Measurements from ENCODE around the gene PTPRN2. TPM values are rescaled to one million over a fixed set of nuclear protein-coding genes. Genes with fewer than 3 reads are reported as not detected.
"Not testable (repeated sequence)": the region's sequence is repeated elsewhere in the genome, so short reads cannot be mapped to it uniquely, and the experiment has no call there.

PTPRN2 gene
- total RNA-seq, 8 experiments from 2014 or later, result 0.10 to 19.7 (median 10.8) TPM; not detected in 1

DNA sequence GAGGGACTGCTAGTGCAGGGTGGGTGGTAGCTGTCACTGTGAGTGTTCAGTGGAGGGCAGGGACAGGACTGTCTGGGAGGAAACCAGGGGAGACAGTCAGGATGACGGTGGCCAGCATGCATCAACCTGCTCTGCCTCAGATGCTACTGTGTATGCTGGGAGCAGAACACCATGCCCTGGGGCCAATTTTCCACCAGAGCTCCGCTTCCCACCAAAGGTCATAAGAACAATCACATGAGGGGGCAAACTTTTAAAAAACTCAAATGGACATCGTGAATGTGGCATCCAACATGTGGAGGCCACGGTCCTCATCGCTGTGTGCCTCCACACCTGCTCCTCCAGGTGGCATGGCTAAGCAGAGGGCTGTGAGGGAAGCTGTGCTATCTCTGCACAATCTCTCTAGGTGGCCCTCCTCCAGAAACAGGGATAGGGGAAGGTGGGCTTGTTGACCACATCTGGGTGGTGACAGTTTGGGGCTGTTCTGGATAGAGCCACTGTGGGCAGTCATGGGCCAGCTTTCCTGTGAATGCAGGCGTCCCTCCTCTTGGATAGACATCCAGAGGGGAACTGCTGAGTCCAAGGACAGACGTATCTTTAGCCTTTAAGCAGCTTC, 411.0 kb downstream of the PTPRN2 start:
- no peak for ATAC-seq (replicated peaks in 6 of 8)
- 18 to 72% (median 41%) methylated on average over 1 to 4 of the region's 7 CpGs; no CpG with 5 or more reads in 4 of the 10 experiments for WGBS, 10 experiments
- in situ Hi-C loops (cut with MboI; ENCODE audit: low pct_unique_long_range_greater_than_20kb in 2 of 9, low sequenced_read_pairs in 9 of 9, unreplicated experiment in 9 of 9), result no loop called here
- H3K4me1 ChIP-seq (replicated peaks in 1 of 2), result no peaks in the 10 kb centered on the region
- H3K4me3 ChIP-seq, result no peak overlapping the region
- no peak overlapping the region for H3K27ac ChIP-seq

DNA sequence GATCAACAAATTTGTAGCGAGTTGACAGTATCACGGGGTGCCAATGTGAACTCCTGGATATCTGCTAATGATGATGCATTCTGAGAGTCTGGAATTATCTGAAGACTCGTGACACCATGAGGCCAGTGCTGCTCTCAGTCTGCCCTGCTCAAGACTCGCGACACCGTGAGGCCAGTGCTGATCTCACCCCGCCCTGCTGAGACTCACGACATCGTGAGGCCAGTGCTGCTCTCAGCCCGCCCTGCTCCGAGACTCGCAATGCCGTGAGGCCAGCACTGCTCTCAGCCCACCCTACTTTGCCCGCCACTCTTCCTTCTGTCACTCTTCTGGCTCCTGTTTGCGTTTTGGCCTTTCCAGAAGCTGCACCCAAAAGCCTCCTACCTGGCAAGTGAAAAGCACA, 411.8 kb downstream of the PTPRN2 start:
- in situ Hi-C loops (cut with MboI; ENCODE audit: low pct_unique_long_range_greater_than_20kb in 2 of 9, low sequenced_read_pairs in 9 of 9, unreplicated experiment in 9 of 9), result no loop called here
- Histone ChIP-seq H3K27ac (no peak overlapping the region), H3K4me1 (replicated peaks in 1 of 2) (no peaks in the 10 kb centered on the region), H3K4me3 (no peak overlapping the region)
- 0 to 89% (median 35%) methylated on average over 1 to 14 of the region's 15 CpGs; no CpG with 5 or more reads in 3 of the 10 experiments for WGBS, 10 experiments
- ATAC-seq (replicated peaks in 6 of 8), result no peak

DNA sequence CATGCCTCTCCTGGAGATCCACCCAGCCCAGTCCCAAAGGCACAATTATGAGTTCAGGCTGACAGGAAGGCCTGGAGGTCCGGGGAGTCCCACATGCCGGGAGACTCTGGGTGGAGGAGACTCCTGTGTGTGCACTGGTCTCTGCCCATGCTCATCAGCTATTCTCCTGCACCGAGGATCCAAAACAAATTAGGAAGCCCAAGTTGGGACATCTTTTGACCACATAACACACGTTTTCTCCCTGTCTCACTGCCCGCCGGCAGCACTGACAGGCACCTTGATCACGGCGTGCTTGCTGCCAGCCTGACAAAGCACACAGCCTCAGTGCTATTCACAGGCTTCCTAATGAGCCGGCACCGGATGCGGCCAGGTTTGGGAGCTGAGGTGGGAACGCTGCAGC, 412.7 kb downstream of the PTPRN2 start:
- Histone ChIP-seq H3K27ac (no peak overlapping the region), H3K4me3 (no peak overlapping the region), H3K4me1 (replicated peaks in 1 of 2) (no peaks in the 10 kb centered on the region)
- WGBS, 10 experiments, result 50 to 90% (median 75%) methylated on average over 1 to 11 of the region's 12 CpGs; no CpG with 5 or more reads in 4 of the 10 experiments
- no peak for ATAC-seq (replicated peaks in 6 of 8)
- in situ Hi-C loops (cut with MboI; ENCODE audit: low pct_unique_long_range_greater_than_20kb in 2 of 9, low sequenced_read_pairs in 9 of 9, unreplicated experiment in 9 of 9), result no loop called here

GRCh38 chr7:158167373-158167772, 420.2 kb downstream of the PTPRN2 start:
- 0 to 60% (median 20%) methylated on average over 1 to 2 of the region's 4 CpGs; no CpG with 5 or more reads in 3 of the 10 experiments for WGBS, 10 experiments
- no peak for ATAC-seq (replicated peaks in 6 of 8)
- in situ Hi-C loops (cut with MboI; ENCODE audit: low pct_unique_long_range_greater_than_20kb in 2 of 9, low sequenced_read_pairs in 9 of 9, unreplicated experiment in 9 of 9), result no loop called here

DNA sequence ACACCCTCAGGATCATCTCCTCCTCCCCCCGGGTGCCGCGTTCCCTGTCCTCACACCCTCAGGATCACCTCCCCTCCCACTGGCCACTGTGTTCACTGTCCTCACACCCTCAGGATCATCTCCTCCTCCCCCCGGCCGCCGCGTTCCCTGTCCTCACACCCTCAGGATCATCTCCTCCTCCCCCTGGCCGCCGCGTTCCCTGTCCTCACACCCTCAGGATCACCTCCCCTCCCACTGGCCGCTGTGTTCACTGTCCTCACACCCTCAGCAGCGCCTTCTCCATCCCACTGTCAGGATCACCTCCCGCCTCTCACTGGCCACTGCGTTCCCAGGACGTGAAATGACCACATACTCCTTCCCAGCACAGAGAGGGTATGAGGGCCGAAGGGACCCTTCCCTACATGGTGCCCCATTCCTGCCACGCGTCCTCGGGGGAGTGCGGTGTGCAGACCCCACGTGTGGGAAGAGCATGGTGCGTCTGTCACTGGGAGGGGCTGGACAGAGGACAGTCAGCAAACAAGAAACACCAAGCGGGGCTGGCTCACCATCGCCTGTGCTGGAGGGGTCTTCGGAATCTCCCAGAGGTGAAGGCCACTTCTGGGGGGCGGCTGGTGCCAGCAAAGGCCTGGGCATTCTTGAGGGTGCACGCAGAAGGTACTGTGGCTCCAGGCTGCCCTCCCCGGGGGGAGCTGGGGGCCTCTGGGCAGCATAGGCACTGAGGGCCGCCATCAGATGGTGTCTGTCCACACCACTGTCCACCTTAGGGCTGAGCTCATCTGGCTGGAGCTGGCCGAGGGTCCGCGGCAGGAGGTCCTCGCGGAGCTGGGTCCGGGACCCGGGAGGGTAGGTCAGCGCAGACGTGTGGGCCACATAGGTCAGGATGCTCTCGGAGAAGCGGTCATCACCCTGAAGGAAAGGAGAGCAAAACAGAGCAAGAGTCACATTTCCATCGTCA, 421.0 kb downstream of the PTPRN2 start:
- Histone ChIP-seq H3K4me1 (replicated peaks in 1 of 2) (no peaks in the 10 kb centered on the region), H3K27ac (no peak overlapping the region), H3K4me3 (no peak overlapping the region)
- in situ Hi-C loops (cut with MboI; ENCODE audit: low pct_unique_long_range_greater_than_20kb in 2 of 9, low sequenced_read_pairs in 9 of 9, unreplicated experiment in 9 of 9), result no loop called here
- no peak for ATAC-seq (replicated peaks in 6 of 8)
- 8 to 100% (median 54%) methylated on average over 1 to 13 of the region's 41 CpGs; no CpG with 5 or more reads in 6 of the 10 experiments for WGBS, 10 experiments

More at GRCh38 chr7:158167373-158167772, 420.2 kb downstream of the PTPRN2 start:
- Histone ChIP-seq H3K4me1 (replicated peaks in 1 of 2) (no peaks in the 10 kb centered on the region), H3K27ac (no peak overlapping the region), H3K4me3 (no peak overlapping the region)

DNA sequence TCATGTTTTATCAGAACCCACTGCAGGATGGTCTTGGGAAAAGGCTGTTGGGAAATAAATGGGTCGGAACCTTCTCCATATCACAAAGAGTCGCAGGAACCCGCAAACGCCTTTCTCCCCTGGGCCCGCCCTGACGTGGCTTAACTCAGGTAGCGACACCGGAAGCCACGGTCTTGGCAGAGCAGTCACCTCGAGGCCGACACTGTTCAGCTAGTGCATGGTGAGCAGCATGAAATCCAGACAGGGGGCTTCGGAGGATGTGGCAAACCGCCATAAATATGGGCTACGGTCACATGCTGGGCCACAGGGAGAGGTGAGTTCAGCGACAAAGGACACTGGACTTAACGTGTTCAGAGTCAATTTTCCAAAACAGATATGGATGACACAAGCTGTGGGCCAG, 421.9 kb downstream of the PTPRN2 start:
- Histone ChIP-seq H3K27ac (no peak overlapping the region), H3K4me3 (no peak overlapping the region), H3K4me1 (replicated peaks in 1 of 2) (no peaks in the 10 kb centered on the region)
- in situ Hi-C loops (cut with MboI; ENCODE audit: low pct_unique_long_range_greater_than_20kb in 2 of 9, low sequenced_read_pairs in 9 of 9, unreplicated experiment in 9 of 9), result no loop called here
- WGBS, 10 experiments, result 20 to 100% (median 72%) methylated on average over 1 to 14 of the region's 16 CpGs; no CpG with 5 or more reads in 4 of the 10 experiments
- no peak for ATAC-seq (replicated peaks in 6 of 8)

DNA sequence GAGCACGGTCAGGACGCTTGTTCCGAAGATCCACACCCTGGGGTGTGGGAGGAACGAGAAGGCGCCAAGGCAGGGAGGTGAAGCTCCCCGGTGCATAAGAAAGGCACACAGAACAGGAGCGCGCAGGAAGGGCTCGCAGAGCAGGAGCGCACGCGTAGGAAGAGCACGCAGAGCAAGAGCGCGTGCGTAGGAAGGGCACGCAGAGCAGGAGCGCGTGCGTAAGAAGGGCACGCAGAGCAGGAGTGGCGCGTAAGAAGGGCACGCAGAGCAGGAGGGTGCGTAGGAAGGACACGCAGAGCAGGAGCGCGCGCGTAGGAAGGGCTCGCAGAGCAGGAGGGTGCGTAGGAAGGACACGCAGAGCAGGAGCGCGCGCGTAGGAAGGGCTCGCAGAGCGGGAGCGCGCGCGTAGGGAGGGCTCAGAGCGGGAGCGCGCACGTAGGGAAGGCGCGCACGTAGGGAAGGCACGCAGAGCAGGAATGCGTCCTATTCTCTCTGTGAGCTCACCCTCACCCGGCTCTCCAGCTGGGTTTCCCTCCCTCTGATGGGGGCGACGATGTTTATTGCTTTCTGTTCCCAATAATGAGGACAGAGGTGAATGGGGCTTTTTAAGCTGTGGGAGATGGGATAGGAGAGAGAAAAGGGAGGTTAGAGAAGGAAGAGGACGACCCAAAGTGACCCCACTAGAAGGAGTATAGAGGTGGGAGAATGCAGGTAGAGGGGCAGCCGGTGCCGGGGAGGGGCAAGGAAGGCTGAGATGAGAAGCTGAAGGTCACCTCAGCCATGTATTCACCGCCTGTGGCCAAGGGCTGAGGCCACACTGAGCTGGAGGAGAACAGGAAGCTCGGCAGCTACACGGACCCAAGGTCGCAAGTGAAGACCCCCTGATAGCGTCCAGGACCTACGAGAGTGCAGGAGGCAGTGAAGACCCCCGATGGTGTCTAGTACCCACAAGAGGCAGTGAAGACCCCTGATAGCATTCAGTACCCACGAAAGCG, 423.2 kb downstream of the PTPRN2 start:
- H3K4me1 ChIP-seq (replicated peaks in 1 of 2), result no peaks in the 10 kb centered on the region
- in situ Hi-C loops (cut with MboI; ENCODE audit: low pct_unique_long_range_greater_than_20kb in 2 of 9, low sequenced_read_pairs in 9 of 9, unreplicated experiment in 9 of 9), result no loop called here
- 13 to 88% (median 68%) methylated on average over 2 to 36 of the region's 67 CpGs for WGBS, 10 experiments
- ATAC-seq (replicated peaks in 6 of 8), result peak in 1 of 8 experiments; percentile 38
- H3K27ac ChIP-seq, result no peak overlapping the region
- no peak overlapping the region for H3K4me3 ChIP-seq

DNA sequence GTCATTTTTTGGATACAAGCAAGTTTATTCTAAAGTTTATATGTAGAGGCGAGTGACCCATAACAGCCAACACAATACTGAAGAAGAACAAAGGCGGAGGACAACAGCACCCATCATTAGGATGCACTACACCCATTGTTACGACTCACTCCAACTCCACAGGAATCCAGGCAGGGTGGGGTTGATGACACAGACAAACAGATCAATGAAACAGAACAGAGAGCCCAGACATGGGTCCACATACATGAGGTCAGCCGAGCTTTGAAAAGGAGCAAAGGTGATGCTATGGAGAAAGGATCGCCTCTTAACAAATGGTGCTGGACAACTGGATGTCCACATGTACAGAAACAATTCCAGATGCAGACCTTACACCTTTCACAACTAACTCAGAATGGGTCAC, 426.4 kb downstream of the PTPRN2 start:
- no peak overlapping the region for H3K27ac ChIP-seq
- H3K4me1 ChIP-seq (replicated peaks in 1 of 2), result no peaks in the 10 kb centered on the region
- H3K4me3 ChIP-seq, result no peak overlapping the region
- in situ Hi-C loops (cut with MboI; ENCODE audit: low pct_unique_long_range_greater_than_20kb in 2 of 9, low sequenced_read_pairs in 9 of 9, unreplicated experiment in 9 of 9), result no loop called here
- WGBS, 10 experiments, result 0 to 92% (median 70%) methylated on average over 1 to 4 of the region's 5 CpGs; no CpG with 5 or more reads in 2 of the 10 experiments
- ATAC-seq (replicated peaks in 6 of 8), result no peak

- H3K4me1 ChIP-seq (replicated peaks in 1 of 2), result no peaks in the 10 kb centered on the region
- 26 to 88% (median 35%) methylated on average over 2 to 5 of the region's 5 CpGs; no CpG with 5 or more reads in 6 of the 10 experiments for WGBS, 10 experiments
- in situ Hi-C loops (cut with MboI; ENCODE audit: low pct_unique_long_range_greater_than_20kb in 2 of 9, low sequenced_read_pairs in 9 of 9, unreplicated experiment in 9 of 9), result no loop called here
- H3K27ac ChIP-seq, result no peak overlapping the region
- no peak overlapping the region for H3K4me3 ChIP-seq
- ATAC-seq (replicated peaks in 6 of 8), result no peak
Observed at GRCh38 chr7:158160199-158160598, 427.4 kb downstream of the PTPRN2 start.

- H3K4me1 ChIP-seq (replicated peaks in 1 of 2), result no peaks in the 10 kb centered on the region
- no peak overlapping the region for H3K4me3 ChIP-seq
- in situ Hi-C loops (cut with MboI; ENCODE audit: low pct_unique_long_range_greater_than_20kb in 2 of 9, low sequenced_read_pairs in 9 of 9, unreplicated experiment in 9 of 9), result no loop called here
- WGBS, 10 experiments, result 20 to 90% (median 53%) methylated on average over 1 to 5 of the region's 16 CpGs; no CpG with 5 or more reads in 5 of the 10 experiments
- no peak overlapping the region for H3K27ac ChIP-seq
- ATAC-seq (replicated peaks in 6 of 8), result peak in 1 of 8 experiments; percentile 25
Observed at GRCh38 chr7:158157460-158157859, 430.2 kb downstream of the PTPRN2 start.

DNA sequence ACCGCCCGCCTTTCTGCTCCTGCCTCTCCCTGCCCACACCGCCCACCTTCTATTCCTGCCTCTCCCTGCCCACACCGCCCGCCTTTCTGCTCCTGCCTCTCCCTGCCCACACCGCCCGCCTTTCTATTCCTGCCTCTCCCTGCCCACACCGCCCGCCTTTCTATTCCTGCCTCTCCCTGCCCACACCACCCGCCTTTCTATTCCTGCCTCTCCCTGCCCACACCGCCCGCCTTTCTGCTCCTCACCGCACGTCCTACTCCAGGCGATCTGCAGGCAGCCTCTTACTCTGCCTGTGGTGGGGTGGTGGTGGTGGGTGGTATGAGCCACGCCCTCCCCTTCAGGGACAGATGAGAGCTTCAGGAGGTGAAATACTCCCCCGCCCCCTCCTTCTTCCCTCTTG, 436.4 kb downstream of the PTPRN2 start:
- H3K27ac ChIP-seq; H3K4me1 ChIP-seq (replicated peaks in 1 of 2); in situ Hi-C loops (cut with MboI; ENCODE audit: low pct_unique_long_range_greater_than_20kb in 2 of 9, low sequenced_read_pairs in 9 of 9, unreplicated experiment in 9 of 9); ATAC-seq (replicated peaks in 6 of 8); H3K4me3 ChIP-seq: not testable (repeated sequence)
- no CpG with 5 or more reads among the region's 17 CpGs for WGBS, 10 experiments

- ATAC-seq (replicated peaks in 6 of 8), result no peak
- H3K4me1 ChIP-seq (replicated peaks in 1 of 2), result no peaks in the 10 kb centered on the region
- no peak overlapping the region for H3K27ac ChIP-seq
- 0 to 100% (median 45%) methylated on average over 1 to 4 of the region's 7 CpGs; no CpG with 5 or more reads in 3 of the 10 experiments for WGBS, 10 experiments
- in situ Hi-C loops (cut with MboI; ENCODE audit: low pct_unique_long_range_greater_than_20kb in 2 of 9, low sequenced_read_pairs in 9 of 9, unreplicated experiment in 9 of 9), result no loop called here
- H3K4me3 ChIP-seq, result no peak overlapping the region
Observed at GRCh38 chr7:158150234-158150633, 437.4 kb downstream of the PTPRN2 start.
